Stimulated activated memory B cell treated with anti-CD40 and anti-IgM and Interleukin-4, amounts not matched to agents 10 μg/mL and 1 μg/mL and 100 μg/mL, for 72 hours (primary cell): ENCODE data around the gene P2RX3.
"Not testable (repeated sequence)": the region's sequence is repeated elsewhere in the genome, so short reads cannot be mapped to it uniquely, and the experiment has no call there.

Experiments used
- ATAC-seq: fragments of 150-1000 bp; cut with Tn5 transposase; 2 replicates; pipeline ENCODE4 v1.10.0; 2021
- H3K27ac Mint-ChIP-seq: one replicate; pipeline ENCODE4 v1.8.0; 2022; ENCODE audit warnings: mild to moderate bottlenecking, mixed read lengths
- H3K27me3 Mint-ChIP-seq: one replicate; pipeline ENCODE4 v1.8.0; 2022; ENCODE audit warnings: mixed read lengths
- H3K36me3 Mint-ChIP-seq: one replicate; pipeline ENCODE4 v1.8.0; 2022; ENCODE audit warnings: mixed read lengths
- H3K4me1 Mint-ChIP-seq: one replicate; pipeline ENCODE4 v1.8.0; 2022; ENCODE audit warnings: mixed read lengths
- H3K4me3 Mint-ChIP-seq: one replicate; pipeline ENCODE4 v1.8.0; 2022; ENCODE audit warnings: mild to moderate bottlenecking, moderate library complexity, mixed read lengths
- H3K9me3 Mint-ChIP-seq: one replicate; pipeline ENCODE4 v1.8.0; 2022; ENCODE audit warnings: mixed read lengths

Gene P2RX3

DNA sequence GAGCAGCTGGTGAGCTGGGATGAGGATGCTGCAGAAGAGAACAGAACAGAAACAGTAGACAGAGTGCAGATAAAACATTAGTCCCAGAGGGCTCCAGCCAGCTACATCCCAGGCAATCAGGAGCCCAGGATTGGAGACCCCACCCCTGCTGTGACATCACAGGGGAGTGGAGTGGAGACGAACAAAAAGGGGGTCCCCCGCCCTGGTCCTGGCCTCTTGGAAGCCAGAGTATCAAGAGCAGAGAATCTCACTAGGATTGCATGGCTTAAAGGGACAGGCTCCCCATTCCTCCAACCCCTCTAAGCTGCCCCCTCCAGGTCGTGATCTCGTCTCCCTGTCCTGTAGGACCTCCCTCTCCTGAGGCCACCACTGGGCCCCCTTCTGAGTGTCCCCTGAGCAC is at the start of gene P2RX3:
P2RX3 (plus strand) TSS at position 211 of the 400 bp plus-strand sequence. CDS start 199 bp downstream, outside the sequence.
- Mint-ChIP-seq H3K27me3 (peaks cover 12% of the 10 kb centered on the region), H3K27ac (no peak within 1 kb of the TSS), H3K36me3 (peaks cover 14% of the 10 kb centered on the region), H3K4me1 (peaks cover 32% of the 10 kb centered on the region), H3K9me3 (no peaks in the 10 kb centered on the region), H3K4me3 (no peak within 1 kb of the TSS)
- ATAC-seq: no peak

DNA sequence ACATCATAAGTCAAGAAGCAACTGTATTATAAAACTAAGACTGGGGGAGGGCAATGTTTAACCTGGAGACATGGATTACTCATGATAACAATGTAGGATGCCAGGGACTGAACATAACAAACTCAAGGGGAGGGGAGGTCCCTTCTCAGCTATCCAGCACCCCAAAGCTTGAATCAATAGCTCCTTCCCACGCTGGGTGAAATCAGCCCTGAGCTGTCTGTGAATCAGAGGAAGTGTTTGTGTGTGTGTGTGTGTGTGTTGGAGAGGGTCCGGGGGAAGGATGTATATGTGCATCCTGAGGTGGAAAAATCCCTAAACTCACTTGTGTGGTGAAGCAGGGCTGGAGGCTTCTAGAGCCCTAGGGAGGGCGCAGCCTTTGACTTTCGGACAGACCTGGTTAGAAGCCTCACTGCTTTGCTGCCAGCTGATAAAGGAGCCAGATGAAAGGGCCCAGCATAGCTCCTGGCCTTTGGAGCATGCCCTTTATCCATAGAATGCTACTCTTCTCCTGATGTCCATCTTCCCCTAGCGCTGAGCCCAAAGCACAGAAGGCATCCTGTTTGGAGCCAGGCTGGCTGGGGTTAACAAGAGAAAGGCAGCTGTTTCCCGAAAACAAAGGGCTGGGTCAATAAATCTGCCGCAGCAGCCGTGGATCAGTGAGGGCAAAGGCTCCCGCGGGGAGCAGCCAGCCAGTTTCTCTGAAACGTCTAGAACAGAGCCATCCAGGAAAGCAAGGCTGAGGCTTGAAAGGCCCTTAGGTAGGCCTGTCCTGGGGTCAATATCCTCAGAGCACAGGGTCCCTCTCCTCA is 49.2 kb upstream of the P2RX3 start:
- Mint-ChIP-seq H3K4me3 (no peak overlapping the region), H3K27ac (no peak overlapping the region), H3K27me3 (peaks cover 21% of the 10 kb centered on the region), H3K36me3 (no peaks in the 10 kb centered on the region), H3K9me3 (no peaks in the 10 kb centered on the region), H3K4me1 (no peaks in the 10 kb centered on the region)
- no peak for ATAC-seq

DNA sequence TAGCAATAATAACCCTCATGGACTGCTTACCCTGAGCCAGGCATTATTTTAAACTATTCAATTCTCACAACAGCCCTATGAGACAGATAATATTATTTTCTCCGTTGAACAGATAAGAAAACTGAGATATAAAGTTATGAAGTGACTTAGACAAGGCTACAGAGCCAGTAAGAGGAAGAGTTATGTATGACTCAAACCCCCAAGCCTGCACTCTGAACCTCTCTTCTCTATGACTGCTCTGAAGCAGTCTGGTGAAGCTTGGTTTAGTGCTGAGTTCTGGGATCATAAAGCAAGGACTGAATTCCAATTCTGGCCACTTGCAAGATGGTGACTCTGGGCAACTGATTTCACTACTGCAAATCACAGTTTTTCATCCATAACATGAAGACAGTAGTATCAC is 47.9 kb upstream of the P2RX3 start:
- no peaks in the 10 kb centered on the region for H3K9me3 Mint-ChIP-seq
- no peaks in the 10 kb centered on the region for H3K4me1 Mint-ChIP-seq
- H3K27ac Mint-ChIP-seq: no peak overlapping the region
- no peaks in the 10 kb centered on the region for H3K36me3 Mint-ChIP-seq
- peaks cover 21% of the 10 kb centered on the region for H3K27me3 Mint-ChIP-seq
- no peak overlapping the region for H3K4me3 Mint-ChIP-seq
- ATAC-seq: no peak

DNA sequence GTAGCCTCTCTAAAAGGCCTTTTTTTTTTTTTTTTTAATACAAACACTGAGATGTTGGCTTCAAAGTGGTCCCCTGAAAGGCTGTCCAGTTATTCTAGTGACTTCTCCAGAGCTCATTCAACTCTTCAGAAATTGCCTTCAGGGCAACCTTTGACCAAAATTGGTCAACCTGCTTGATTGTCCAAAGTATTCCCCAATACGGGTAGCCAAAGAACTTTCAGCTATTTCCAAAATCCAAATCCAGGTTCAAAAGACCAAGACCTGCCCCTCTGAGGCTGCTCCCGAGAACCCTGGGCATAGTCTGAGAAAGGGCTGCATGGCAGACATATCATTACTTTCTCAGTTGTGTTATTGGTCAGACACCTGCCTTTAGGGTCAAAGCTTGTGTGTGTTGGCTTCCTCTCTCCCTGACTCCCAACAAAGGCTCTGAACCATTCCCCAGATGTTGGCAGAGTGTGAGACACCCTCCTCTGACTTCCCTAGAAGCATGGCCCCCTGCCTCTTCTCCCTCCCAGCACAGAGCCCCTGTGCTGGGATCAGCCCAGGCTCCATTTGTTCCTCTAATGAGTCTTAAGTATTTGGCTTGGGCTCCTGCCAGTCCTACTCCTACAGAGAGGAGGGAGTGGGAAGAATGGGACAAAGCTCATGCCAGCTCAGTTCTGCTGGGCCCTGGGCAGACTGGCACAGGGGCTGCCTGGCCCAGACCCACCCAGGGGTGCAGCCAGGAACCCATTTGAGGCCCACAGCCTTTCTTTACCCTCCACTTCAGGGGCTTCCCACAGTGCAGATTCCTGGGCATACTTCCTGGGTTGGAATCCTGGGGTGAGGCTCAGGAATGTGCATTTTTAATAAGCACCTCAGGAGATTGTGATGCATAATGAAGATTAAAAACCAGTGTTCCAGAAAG is 43.7 kb upstream of the P2RX3 start:
- ATAC-seq: peak; percentile 27
- no peak overlapping the region for H3K27ac Mint-ChIP-seq
- peaks cover 12% of the 10 kb centered on the region for H3K9me3 Mint-ChIP-seq
- H3K36me3 Mint-ChIP-seq: peaks cover 19% of the 10 kb centered on the region
- H3K4me3 Mint-ChIP-seq: no peak overlapping the region
- H3K27me3 Mint-ChIP-seq: peaks cover 13% of the 10 kb centered on the region
- no peaks in the 10 kb centered on the region for H3K4me1 Mint-ChIP-seq

DNA sequence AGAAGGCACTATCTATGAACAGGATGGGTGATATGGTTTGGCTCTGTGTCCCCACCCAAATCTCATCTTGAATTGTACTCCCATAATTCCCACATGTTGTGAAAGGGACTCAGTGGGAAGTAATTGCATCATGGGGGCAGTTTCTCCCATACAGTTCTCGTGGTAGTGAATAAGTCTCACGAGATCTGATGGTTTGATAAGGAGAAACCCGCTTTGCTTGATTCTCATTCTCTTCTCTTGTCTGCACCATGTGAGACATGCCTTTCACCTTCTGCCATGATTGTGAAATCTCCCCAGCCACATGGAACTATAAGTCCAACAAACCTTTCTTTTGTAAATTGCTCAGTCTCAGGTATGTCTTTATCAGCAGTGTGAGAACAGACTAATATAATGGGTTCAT is 41.9 kb upstream of the P2RX3 start:
- peaks cover 37% of the 10 kb centered on the region for H3K36me3 Mint-ChIP-seq
- not testable (repeated sequence) for ATAC-seq, H3K4me3 Mint-ChIP-seq, H3K4me1 Mint-ChIP-seq, H3K27ac Mint-ChIP-seq, H3K27me3 Mint-ChIP-seq
- peaks cover 16% of the 10 kb centered on the region for H3K9me3 Mint-ChIP-seq

DNA sequence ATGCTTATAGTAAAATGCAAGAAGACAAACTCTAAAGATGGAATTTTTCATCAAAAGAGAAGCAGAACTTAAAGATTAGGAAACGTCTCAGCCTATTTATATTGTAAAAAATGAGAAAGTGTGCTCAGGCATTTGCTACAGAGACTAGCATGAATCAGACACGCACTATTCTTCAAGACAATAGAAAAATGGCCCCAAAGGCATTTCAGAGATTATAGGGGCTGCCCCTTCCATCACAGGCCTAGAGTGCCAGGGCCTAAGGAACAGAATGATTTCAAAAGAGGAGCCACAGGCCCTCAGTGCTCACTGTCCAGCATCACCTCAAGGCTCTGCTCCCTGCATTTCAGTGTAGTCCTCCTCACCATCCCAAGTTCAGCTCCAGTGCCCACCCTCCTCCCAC is 40.9 kb upstream of the P2RX3 start:
- Mint-ChIP-seq H3K27me3 (no peaks in the 10 kb centered on the region), H3K27ac (no peak overlapping the region), H3K36me3 (peaks cover 47% of the 10 kb centered on the region), H3K4me3 (no peak overlapping the region), H3K4me1 (no peaks in the 10 kb centered on the region), H3K9me3 (peaks cover 16% of the 10 kb centered on the region)
- ATAC-seq: no peak

DNA sequence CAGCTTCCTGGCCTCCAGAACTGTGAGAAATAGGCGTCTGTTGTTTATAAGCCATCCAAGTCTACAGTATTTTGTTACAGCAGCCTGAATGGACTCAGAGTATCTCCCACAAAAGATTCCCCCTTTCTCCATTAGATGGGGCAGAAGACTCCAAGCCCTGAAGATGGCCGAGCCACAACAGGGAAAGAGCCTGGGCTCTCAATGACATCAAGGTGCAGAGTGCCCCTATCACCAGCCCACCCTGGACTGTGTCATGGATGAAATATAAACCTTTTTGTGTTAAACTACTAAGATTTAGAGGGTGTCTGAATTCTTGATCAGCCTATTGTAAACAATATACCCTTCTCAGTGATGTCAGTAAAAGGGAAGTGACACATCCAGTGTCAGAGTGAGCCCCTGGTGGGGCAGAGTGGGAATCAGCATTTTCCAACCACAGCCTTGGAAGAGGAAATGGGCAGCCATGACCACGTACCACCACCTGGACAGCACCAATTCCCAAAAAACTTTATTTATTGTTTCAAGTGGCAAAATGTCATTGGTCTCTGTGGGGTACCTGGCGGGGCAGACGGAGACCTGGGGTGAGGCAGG is 38.9 kb upstream of the P2RX3 start:
- H3K27me3 Mint-ChIP-seq: no peaks in the 10 kb centered on the region
- H3K27ac Mint-ChIP-seq: no peak overlapping the region
- H3K4me3 Mint-ChIP-seq: no peak overlapping the region
- ATAC-seq: no peak
- H3K4me1 Mint-ChIP-seq: no peaks in the 10 kb centered on the region
- H3K9me3 Mint-ChIP-seq: peaks cover 16% of the 10 kb centered on the region
- peaks cover 49% of the 10 kb centered on the region for H3K36me3 Mint-ChIP-seq

DNA sequence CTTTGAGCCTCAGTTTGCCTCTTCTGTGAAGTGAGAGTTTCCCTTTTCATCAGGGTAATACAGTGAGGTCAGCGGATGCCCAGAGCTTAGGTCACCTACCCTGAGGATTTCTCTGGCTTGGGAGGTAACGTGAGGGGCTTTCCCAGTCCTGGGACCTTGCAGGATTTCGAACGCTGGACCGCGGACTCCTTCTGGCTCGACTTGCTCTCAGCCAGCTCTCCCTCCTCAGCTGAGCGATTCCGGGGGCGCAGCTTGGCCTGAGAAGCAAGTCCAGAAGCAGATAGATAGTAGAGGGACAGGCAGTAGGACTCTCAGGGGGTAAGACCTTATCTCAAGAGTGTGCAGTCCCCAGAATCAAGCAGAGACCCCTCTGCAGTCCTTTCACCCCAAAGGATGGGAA is 37.4 kb upstream of the P2RX3 start:
- Mint-ChIP-seq H3K27me3 (no peaks in the 10 kb centered on the region), H3K9me3 (peaks cover 16% of the 10 kb centered on the region), H3K27ac (no peak overlapping the region), H3K36me3 (peaks cover 49% of the 10 kb centered on the region), H3K4me1 (no peaks in the 10 kb centered on the region), H3K4me3 (no peak overlapping the region)
- no peak for ATAC-seq

DNA sequence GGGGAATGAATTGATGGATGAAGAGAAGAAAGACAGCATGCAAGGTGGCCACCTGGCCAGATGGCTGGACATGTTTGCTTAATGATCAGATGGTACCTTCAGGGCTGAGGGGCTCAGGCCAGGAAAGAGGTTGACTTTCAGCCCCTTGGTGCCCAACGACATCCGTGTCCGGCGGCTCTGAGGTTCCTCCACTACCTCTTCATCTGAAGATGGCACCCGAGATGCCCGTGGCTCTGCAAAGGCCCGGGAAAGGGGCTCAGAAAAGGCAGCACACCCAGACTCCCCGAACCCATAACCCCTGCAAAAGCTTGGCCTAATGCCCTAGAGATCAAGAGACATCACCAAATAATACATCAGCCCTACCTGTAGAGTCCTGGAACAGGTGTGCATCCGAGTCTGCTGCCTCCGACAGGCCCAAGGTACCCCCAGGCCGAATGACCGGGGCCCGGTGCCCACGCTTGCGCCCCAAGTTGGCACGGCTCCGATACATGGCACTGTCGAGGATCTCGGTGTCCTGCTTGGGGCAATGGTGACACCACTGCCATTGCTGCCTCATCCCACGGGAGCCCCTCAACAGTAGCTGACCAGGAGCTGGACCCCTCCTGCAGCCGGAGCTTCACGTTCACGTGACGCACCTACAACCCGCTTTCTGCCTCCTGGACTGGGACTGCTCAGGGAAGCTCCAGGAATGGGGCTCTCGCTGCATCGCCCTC is 36.3 kb upstream of the P2RX3 start:
- no peak for ATAC-seq

DNA sequence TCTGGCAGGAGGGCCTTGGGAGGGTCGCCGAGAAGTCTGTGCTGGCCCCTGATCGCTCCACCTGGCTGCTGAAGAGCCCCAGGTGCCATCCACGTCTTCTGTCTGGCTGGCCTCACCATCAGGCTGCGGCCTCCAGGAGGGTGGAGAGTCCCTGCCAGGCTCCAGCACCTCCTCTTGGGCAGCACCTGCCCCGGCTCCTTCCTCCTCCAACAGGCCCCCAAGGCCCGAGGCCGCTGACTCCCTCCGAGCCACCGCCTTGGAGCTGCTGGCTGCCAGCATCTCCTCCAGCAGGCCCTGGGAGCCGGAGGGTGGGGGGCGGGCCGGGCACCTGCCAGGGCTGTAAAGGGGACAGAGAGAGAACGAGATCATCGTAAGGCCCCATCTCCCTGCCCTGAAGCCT is 35.7 kb upstream of the P2RX3 start:
- no peaks in the 10 kb centered on the region for H3K27me3 Mint-ChIP-seq
- ATAC-seq: no peak
- H3K4me3 Mint-ChIP-seq: no peak overlapping the region
- peaks cover 41% of the 10 kb centered on the region for H3K36me3 Mint-ChIP-seq
- peaks cover 8% of the 10 kb centered on the region for H3K9me3 Mint-ChIP-seq
- H3K27ac Mint-ChIP-seq: no peak overlapping the region
- H3K4me1 Mint-ChIP-seq: peaks cover 7% of the 10 kb centered on the region

More for the DNA sequence above, 36.3 kb upstream of the P2RX3 start:
- peaks cover 43% of the 10 kb centered on the region for H3K36me3 Mint-ChIP-seq
- no peak overlapping the region for H3K27ac Mint-ChIP-seq
- H3K4me3 Mint-ChIP-seq: no peak overlapping the region
- no peaks in the 10 kb centered on the region for H3K27me3 Mint-ChIP-seq
- peaks cover 9% of the 10 kb centered on the region for H3K9me3 Mint-ChIP-seq
- H3K4me1 Mint-ChIP-seq: peaks cover under 1% of the 10 kb centered on the region

DNA sequence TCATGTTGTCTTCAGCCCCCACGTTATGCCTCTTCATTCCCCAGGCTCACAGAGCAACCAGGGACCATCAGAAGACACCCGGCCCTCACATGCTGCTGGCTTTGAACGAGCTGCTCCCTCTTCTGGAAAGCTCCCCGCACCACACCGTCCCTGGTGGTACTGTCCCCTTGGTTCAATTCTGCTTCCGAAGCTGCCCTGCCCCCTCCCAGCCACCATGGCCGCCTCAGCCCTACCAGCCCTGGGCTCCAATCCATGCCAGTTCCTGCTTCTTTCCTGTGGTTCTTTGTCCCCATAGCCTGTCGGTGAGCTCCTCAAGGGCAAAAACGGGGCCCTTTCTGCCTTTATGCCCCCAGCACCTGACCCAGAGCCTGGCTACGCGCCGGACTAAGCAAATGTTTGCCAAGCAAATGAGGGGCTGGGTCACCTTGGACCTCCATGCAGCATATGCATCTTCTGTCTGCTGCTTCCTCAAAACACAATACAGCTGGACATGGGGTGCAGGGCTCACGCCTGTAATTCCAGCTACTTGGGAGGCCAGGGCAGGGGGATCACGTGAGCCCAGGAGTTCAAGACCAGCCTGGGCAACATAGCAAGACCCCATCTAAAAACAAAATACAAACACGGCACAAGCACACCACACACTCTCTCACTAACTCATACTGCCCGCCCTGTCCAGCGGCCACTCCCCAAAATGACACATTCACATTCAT is 34.7 kb upstream of the P2RX3 start:
- peaks cover 8% of the 10 kb centered on the region for H3K9me3 Mint-ChIP-seq
- H3K4me3 Mint-ChIP-seq: no peak overlapping the region
- no peaks in the 10 kb centered on the region for H3K27me3 Mint-ChIP-seq
- H3K27ac Mint-ChIP-seq: no peak overlapping the region
- H3K36me3 Mint-ChIP-seq: peaks cover 40% of the 10 kb centered on the region
- H3K4me1 Mint-ChIP-seq: peaks cover 8% of the 10 kb centered on the region
- ATAC-seq: no peak

DNA sequence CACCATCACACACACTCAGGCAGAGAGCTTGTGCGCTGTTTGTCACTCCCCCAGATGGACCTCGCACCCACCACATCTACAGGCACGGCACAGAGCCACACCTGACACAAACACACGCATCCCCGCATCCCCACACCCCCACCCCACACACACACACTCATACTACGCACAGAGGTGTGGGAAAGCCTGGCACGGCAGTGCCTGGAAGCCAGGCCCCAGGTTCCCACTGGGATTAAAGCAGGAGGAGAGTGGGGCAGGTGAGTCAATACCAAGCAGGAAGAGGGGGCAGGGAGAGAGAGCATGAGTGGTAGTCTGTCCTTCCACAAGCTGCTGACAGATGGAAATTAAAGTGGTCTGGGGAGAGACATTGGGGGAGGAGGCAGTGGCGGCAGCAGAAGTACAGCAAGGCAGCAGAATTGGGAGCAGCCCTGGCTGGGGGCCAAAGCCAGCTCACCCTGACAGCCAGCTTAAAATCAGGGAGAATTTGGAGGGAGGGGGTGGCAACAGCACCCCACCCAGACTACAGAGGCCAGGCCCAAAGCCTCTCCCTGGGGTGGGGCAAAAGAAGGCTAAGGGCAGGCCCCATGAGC is 34.1 kb upstream of the P2RX3 start:
- H3K27me3 Mint-ChIP-seq: no peaks in the 10 kb centered on the region
- H3K27ac Mint-ChIP-seq: no peak overlapping the region
- H3K4me3 Mint-ChIP-seq: no peak overlapping the region
- H3K36me3 Mint-ChIP-seq: peaks cover 34% of the 10 kb centered on the region
- ATAC-seq: no peak
- peaks cover 8% of the 10 kb centered on the region for H3K4me1 Mint-ChIP-seq
- peaks cover 6% of the 10 kb centered on the region for H3K9me3 Mint-ChIP-seq

DNA sequence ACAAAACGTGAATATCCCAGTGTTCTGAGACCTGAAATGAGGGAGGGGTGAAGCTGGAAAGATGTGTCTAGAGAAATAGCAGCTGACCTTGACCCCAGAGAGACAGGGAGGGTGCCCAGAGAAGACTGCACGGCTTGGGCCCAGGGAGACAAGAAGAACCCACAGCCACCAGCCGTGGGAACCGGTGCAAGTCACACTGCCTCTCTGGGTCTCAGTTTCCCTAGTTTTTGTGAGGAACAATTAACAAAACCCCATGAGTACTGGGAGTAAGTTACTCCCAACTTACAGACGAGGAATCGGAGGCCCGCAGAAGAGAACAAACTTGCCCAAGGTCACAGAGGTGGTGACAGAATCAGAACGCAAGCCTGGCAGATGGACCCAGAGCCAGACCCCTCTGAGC is 32.6 kb upstream of the P2RX3 start:
- Mint-ChIP-seq H3K27me3 (no peaks in the 10 kb centered on the region), H3K4me1 (peaks cover 8% of the 10 kb centered on the region), H3K27ac (no peak overlapping the region), H3K4me3 (no peak overlapping the region), H3K9me3 (no peaks in the 10 kb centered on the region), H3K36me3 (peaks cover 31% of the 10 kb centered on the region)
- ATAC-seq: no peak

DNA sequence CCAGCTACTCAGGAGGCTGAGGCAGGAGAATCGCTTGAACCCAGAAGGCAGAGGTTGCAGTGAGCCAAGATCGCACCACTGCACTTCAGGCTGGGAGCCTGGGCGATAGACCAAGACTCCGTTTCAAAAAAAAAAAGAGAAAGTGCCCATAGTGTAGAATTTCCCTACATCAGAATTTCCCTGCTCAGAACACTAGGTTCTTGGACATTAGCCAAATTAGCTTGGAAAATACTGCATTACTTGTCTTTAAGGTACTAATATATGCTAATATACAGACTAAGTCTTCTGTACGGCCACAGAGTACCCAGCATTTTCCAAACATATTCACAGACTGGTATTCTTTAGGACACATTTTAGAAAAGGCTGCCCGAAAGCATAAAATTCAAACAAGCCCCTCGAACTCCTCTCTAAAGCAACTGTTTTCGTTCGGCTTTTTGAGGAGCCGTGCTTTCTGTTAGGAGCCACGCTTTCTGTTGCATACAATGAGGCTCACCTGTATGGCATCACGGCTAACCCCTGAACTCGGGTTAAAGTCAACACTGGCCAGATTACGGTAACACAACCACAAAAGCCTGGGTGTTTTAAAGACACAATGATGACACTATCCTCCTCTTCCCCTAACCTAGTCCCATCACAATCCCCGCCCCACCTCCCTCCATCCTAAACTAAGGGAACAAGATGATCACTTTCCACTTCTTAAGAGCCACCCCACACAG is 31.8 kb upstream of the P2RX3 start:
- H3K9me3 Mint-ChIP-seq: no peaks in the 10 kb centered on the region
- no peaks in the 10 kb centered on the region for H3K27me3 Mint-ChIP-seq
- no peak overlapping the region for H3K4me3 Mint-ChIP-seq
- no peak for ATAC-seq
- no peak overlapping the region for H3K27ac Mint-ChIP-seq
- H3K36me3 Mint-ChIP-seq: peaks cover 23% of the 10 kb centered on the region
- peaks cover 13% of the 10 kb centered on the region for H3K4me1 Mint-ChIP-seq
